ENCODE measurements around the gene VAT1L.

The VAT1L gene

DNA sequence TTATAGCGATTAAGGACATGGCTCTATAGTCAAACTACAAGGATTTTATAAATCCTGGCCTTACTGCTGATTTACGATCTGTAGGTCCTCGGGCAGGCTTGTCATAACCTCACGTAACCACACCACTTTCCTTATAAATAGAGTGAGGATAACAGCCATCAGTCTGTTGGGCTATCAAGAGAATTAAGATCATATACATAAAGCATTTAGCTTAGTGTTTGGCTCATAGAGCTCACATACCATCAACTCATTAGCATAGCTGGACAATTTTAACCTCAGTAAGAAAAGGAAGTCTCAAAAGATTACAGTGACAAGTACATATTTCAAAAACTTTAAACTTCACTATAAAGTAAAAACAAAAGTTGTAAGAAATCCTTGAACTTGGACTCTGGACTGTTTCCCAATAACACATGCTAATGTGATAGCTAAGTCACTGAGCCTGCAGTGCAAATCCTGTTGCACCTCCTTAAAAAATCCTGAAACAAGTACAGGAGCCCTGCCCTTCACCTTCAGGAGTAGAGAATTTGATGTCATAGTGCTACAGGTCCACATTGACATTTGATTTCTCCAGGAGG is 213.2 kb downstream of the VAT1L start:
- TF ChIP-seq, protein P1, sequence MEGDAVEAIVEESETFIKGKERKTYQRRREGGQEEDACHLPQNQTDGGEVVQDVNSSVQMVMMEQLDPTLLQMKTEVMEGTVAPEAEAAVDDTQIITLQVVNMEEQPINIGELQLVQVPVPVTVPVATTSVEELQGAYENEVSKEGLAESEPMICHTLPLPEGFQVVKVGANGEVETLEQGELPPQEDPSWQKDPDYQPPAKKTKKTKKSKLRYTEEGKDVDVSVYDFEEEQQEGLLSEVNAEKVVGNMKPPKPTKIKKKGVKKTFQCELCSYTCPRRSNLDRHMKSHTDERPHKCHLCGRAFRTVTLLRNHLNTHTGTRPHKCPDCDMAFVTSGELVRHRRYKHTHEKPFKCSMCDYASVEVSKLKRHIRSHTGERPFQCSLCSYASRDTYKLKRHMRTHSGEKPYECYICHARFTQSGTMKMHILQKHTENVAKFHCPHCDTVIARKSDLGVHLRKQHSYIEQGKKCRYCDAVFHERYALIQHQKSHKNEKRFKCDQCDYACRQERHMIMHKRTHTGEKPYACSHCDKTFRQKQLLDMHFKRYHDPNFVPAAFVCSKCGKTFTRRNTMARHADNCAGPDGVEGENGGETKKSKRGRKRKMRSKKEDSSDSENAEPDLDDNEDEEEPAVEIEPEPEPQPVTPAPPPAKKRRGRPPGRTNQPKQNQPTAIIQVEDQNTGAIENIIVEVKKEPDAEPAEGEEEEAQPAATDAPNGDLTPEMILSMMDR (IDR thresholded peaks at IDR 0.05; ENCODE audit: low read depth, low read length), result no peak
- H3K4me3 ChIP-seq (ENCODE audit: low read depth, low read length), result no peak overlapping the region

DNA sequence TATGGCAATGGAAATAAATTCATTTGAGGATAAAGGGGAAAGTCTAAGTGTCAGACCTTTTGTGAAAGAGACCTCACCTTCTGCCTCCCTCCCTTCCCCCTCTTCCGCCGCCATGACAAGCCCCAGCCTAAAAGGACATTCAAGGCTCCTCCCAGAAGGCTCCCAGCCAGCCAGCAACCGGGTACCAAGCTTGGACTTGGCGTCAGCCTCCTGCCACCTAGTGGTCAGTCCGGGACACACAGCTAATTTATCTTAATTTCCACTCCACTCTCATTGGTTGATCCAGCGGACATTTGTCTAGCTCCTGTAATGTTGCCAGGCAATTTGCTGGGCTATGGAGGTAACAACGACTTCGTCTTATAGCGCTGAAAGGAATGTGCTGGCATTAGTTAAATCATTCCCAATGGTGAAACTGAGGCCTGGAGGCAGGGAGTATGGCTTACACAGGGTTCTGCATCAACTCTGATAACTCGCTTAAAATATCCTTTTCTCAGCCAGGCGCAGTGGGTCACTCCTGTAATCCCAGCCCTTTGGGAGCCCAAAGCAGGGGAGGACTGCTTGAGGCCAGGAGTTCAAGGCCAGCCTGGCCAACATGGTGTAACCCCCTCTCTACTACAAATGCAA is 214.7 kb downstream of the VAT1L start:
- H3K4me3 ChIP-seq (ENCODE audit: low read depth, low read length), result no peak overlapping the region
- TF ChIP-seq, protein P1 (IDR thresholded peaks at IDR 0.05; ENCODE audit: low read depth, low read length), result peak; percentile 72

DNA sequence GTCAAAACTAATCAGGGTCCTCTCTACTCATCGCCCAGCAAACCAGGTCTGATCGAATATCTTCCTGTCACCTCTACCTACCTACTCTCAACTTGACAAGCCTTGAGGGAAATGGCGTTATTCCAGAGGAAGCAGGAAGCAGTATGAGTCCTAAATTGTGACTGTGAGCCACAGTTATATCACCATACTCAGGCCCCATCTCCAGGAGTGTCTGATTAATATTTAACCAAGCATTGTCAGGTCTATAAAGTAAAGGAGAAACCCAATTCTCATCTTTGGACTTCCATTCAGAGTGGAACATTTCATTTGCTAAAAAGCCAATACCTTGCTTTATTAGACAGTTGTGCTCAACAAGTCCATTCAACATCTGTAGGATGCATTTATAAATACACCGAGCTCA is 216.2 kb downstream of the VAT1L start:
- H3K4me3 ChIP-seq (ENCODE audit: low read depth, low read length), result no peak overlapping the region
- TF ChIP-seq, protein P1 (IDR thresholded peaks at IDR 0.05; ENCODE audit: low read depth, low read length), result no peak

DNA sequence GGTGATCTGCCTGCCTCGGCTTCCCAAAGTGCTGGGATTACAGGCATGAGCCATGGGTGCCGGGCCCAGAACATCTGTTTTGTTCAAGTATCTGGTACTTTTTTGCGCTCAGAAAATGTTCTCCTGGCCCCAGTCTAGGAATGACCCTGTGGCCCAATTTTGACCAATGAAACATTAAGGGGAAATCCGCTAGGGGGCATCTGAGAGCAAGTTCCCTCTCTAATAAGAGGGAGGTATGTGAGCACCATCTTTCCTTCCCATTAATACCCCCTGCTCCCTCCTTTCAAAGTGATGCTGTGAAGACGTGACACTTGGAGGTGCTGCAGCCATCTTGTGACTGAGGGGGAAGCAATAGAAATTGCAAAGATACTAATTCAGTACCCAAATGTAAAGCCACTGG is 217.5 kb downstream of the VAT1L start:
- H3K4me3 ChIP-seq (ENCODE audit: low read depth, low read length), result no peak overlapping the region
- TF ChIP-seq, protein P1 (IDR thresholded peaks at IDR 0.05; ENCODE audit: low read depth, low read length), result no peak

DNA sequence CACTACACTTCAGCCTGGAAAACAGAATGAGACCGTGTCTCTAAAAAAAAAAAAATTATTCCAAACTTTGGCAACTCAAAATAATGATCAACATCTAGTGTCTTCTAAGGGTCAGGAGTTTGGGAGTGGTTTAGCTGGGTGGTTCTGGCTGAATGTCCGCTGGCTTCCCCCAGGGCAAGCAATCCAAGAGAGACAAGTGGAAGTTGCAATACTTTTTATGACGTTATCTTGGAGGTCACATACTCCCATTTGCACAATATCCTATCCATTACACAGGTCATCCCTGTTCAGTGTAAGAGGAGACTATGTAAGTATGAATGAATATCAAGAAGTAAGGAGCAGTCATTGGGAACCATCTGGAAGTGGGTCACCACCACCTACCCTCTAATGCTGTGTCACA is 218.8 kb downstream of the VAT1L start:
- TF ChIP-seq, protein P1 (IDR thresholded peaks at IDR 0.05; ENCODE audit: low read depth, low read length), result no peak
- H3K4me3 ChIP-seq (ENCODE audit: low read depth, low read length), result no peak overlapping the region

DNA sequence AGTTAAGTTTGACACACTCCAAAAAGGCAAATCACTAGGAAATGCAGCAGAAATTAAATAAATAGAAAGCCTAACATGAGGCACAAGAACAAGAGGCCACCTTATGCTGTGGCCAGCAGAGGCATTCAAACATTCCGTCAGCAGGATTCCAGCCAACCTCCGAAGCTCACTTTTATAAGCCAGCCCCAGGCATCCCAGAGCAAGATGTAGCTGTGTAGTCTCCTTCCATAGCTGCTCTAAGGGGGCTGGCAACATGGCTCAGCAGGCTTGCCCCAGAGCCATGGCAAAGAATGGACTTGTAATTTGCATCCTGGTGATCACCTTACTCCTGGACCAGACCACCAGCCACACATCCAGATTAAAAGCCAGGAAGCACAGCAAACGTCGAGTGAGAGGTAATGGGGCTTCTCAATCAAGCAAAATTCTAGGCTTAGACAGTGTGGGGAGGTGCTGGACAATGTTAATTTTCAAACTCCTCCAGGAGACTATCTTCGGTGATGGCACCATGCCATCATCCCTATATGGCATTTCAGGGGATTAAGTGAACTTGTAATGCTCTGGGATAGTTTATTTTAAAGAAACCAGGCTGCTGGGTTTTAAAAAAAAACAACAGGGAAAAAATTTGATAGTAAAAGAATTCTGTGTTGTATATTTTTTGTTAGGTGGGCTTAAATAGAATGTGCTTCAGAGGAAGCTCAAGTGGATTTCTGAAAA is 234.1 kb downstream of the VAT1L start, which contains the start of gene CLEC3A:
Gene CLEC3A (plus strand): TSS at position 202 of the 714 bp plus-strand sequence. CDS start 79 bp downstream, at position 281.
- H3K4me3 ChIP-seq (ENCODE audit: low read depth, low read length), result no peak within 1 kb of the TSS
- TF ChIP-seq, protein P1 (IDR thresholded peaks at IDR 0.05; ENCODE audit: low read depth, low read length), result no peak

DNA sequence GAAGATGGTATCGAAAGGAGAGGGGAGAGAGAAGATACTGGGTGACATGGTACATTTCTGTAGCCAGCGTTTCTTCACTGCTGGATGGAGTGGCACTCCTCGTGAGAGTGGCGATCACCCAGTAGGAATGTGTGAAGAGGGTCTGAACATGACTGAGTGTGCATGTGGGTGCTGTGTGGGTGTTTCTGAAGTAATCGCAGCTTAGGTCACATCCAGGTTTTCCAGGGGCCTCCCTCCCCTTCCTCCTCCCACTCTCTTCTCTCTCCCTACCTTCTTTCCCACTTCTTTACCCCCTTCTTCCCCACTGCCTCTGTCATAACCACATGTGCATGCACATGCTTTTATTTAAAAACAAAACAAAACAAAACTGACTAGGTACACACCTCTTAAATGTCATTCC is 235.8 kb downstream of the VAT1L start:
- TF ChIP-seq, protein P1 (IDR thresholded peaks at IDR 0.05; ENCODE audit: low read depth, low read length), result no peak
- no peak overlapping the region for H3K4me3 ChIP-seq (ENCODE audit: low read depth, low read length)

Measured in WI38 (cell line).